Smooth muscle cell (in vitro differentiated cells): Measurements from ENCODE around the gene LRRC47. TPM values are rescaled to one million over a fixed set of nuclear protein-coding genes. Genes with fewer than 3 reads are reported as not detected.

Experiments
- DNase-seq: peaks from one replicate; lab custom pipeline; 2025; ENCODE audit not compliant: unreplicated experiment; lab: John Stamatoyannopoulos, UW
- H2AFZ ChIP-seq: fragments of 200-600 bp; sonication (generic); 2 replicates; pipeline ENCODE4 v1.6.0; 2016; ENCODE audit warnings: antibody characterized with exemption, low read depth, mild to moderate bottlenecking
- H3F3A ChIP-seq: fragments of 200-600 bp; sonication (generic); 2 replicates; pipeline ENCODE4 v1.6.0; 2017; ENCODE audit warnings: antibody characterized with exemption, low read depth
- H3K27ac ChIP-seq: fragments of 200-600 bp; sonication (generic); 2 replicates; pipeline ENCODE4 v1.5.1; 2016; ENCODE audit warnings: low read depth, mild to moderate bottlenecking
- H3K27me3 ChIP-seq: fragments of 200-600 bp; sonication (generic); 2 replicates; pipeline ENCODE4 v1.6.1; 2016; ENCODE audit warnings: low read depth, mild to moderate bottlenecking
- H3K36me3 ChIP-seq: fragments of 200-600 bp; sonication (generic); 2 replicates; pipeline ENCODE4 v1.5.1; 2016; ENCODE audit warnings: low read depth
- H3K4me1 ChIP-seq: fragments of 200-600 bp; sonication (generic); 2 replicates; pipeline ENCODE4 v1.5.1; 2016; ENCODE audit warnings: low read depth
- H3K4me2 ChIP-seq: fragments of 200-600 bp; sonication (generic); 2 replicates; pipeline ENCODE4 v1.6.0; 2016; ENCODE audit warnings: mild to moderate bottlenecking
- H3K4me3 ChIP-seq: fragments of 200-600 bp; sonication (generic); 2 replicates; pipeline ENCODE4 v1.5.1; 2016; ENCODE audit warnings: mild to moderate bottlenecking
- H3K79me2 ChIP-seq: fragments of 200-600 bp; sonication (generic); 2 replicates; pipeline ENCODE4 v1.6.0; 2016; ENCODE audit warnings: low read depth, mild to moderate bottlenecking
- H3K9ac ChIP-seq: fragments of 200-600 bp; sonication (generic); 2 replicates; pipeline ENCODE4 v1.6.0; 2016; ENCODE audit warnings: low read depth
- H3K9me3 ChIP-seq: fragments of 200-600 bp; sonication (generic); replicated peaks from 2 replicates; pipeline ENCODE4 v1.5.1; 2016; ENCODE audit warnings: low read depth
- H4K20me1 ChIP-seq: fragments of 200-600 bp; sonication (generic); 2 replicates; pipeline ENCODE4 v1.6.0; 2016; ENCODE audit warnings: low read depth
- WGBS: methylation state at CpG from one replicate; pipeline ENCODE4 v1.1.7; 2016; ENCODE audit warnings: low lambda C conversion rate; 5-methylcytosine and 5-hydroxymethylcytosine counted together
- polyA plus RNA-seq: library from polyadenylated mRNA; unstranded; fragments of >200 nt; fragmentation: Nextera tagmentation; extraction: Ambion mirVana; gene quantifications from 2 replicates; pipeline ENCODE4 v1.2.1, GENCODE V29; 2016
- total RNA-seq: library from RNA; depleted of rRNA; stranded (reverse); fragments of >200 nt; gene quantifications from 2 replicates; pipeline ENCODE4 v1.2.3, GENCODE V29; 2014
- TF ChIP-seq, protein P1 (sequence below): fragments of 200-600 bp; sonication (generic); IDR thresholded peaks from 2 replicates; pipeline ENCODE4 v1.5.1; 2017; ENCODE audit warnings: borderline replicate concordance, mild to moderate bottlenecking, antibody characterized with exemption; ENCODE audit not compliant: insufficient read depth, poor library complexity, severe bottlenecking

The LRRC47 gene
- total and polyA plus RNA-seq, 2 experiments from 2014 or later: 24.9 to 38.0 TPM

DNA sequence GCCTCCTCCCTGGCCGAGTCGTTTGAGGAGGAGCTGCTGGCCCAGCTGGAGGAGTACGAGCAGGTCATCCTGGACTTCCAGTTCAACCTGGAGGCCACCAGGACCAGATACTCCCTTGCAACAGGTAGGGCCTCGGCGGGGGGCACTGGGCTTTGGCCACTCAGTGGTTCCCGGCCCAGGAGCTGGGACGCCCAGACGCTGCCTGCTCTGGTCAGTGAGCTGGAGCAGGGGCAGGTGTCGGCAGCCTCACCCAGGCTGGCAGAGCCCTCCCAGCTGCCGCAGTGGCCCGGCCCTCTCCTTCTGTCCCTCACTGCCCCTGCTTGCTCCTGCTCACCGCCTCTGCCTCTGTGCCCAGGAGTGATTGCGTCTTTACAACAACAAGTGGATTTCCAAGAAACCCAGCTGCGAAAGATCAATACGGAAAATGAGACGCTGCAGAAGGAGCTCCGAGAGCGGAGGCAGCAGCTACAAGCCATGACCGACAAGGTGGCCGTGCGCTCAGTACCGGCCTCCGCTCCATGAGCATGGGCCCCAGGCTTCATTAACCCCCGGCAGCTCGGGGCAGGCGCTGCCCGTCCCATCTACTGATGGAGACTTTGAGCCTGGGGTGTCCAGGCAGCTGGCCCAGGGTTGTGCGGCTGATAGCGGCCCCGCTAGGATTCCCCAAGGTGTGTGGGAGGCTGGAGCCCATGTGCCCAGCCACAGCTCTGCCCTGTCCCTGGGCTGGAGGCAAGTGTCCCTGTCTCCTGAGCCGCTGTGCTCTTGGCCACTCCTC lies 32.8 kb downstream of the LRRC47 start:
- 94% methylated on average over 28 of the region's 31 CpGs for WGBS
- Histone ChIP-seq H3K4me2 (no peak overlapping the region), H3K4me1 (no peaks in the 10 kb centered on the region), H3K79me2 (no peaks in the 10 kb centered on the region), H3K9ac (no peak overlapping the region), H3K27ac (no peak overlapping the region), H2AFZ (no peak overlapping the region), H3F3A (no peaks in the 10 kb centered on the region), H3K9me3 (no peaks in the 10 kb centered on the region), H3K27me3 (no peaks in the 10 kb centered on the region), H3K4me3 (no peak overlapping the region), H4K20me1 (no peaks in the 10 kb centered on the region), H3K36me3 (no peaks in the 10 kb centered on the region)
- TF ChIP-seq, protein P1, sequence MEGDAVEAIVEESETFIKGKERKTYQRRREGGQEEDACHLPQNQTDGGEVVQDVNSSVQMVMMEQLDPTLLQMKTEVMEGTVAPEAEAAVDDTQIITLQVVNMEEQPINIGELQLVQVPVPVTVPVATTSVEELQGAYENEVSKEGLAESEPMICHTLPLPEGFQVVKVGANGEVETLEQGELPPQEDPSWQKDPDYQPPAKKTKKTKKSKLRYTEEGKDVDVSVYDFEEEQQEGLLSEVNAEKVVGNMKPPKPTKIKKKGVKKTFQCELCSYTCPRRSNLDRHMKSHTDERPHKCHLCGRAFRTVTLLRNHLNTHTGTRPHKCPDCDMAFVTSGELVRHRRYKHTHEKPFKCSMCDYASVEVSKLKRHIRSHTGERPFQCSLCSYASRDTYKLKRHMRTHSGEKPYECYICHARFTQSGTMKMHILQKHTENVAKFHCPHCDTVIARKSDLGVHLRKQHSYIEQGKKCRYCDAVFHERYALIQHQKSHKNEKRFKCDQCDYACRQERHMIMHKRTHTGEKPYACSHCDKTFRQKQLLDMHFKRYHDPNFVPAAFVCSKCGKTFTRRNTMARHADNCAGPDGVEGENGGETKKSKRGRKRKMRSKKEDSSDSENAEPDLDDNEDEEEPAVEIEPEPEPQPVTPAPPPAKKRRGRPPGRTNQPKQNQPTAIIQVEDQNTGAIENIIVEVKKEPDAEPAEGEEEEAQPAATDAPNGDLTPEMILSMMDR: no peak
- no peak for DNase-seq

DNA sequence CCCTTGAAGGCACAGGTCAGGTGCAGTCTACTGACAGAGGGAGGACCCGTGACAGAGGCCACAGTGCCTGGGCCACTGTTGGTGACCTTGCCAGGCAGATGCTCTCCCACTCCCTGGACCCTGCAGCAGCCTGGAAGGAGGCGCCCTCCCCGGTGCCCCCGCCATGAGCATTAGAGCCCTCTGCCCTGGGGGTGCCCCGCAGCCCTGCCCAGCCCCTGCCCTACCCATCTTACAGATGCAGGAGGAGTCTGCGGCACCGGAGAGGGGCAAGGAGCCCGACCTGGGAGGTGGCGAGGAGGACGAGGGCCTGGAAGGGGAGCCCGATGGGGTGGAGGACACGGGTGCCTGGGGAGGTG lies 33.4 kb downstream of the LRRC47 start:
- no peaks in the 10 kb centered on the region for H3K4me1 ChIP-seq
- H2AFZ ChIP-seq: no peak overlapping the region
- no peak overlapping the region for H3K4me2 ChIP-seq
- WGBS: 87% methylated on average over 12 of the region's 12 CpGs
- no peak for DNase-seq
- H4K20me1 ChIP-seq: no peaks in the 10 kb centered on the region
- H3K9me3 ChIP-seq: no peaks in the 10 kb centered on the region
- no peak overlapping the region for H3K27ac ChIP-seq
- no peak overlapping the region for H3K9ac ChIP-seq
- TF ChIP-seq, protein P1: no peak
- H3K79me2 ChIP-seq: no peaks in the 10 kb centered on the region
- no peaks in the 10 kb centered on the region for H3F3A ChIP-seq
- no peaks in the 10 kb centered on the region for H3K36me3 ChIP-seq
- H3K27me3 ChIP-seq: no peaks in the 10 kb centered on the region
- no peak overlapping the region for H3K4me3 ChIP-seq

DNA sequence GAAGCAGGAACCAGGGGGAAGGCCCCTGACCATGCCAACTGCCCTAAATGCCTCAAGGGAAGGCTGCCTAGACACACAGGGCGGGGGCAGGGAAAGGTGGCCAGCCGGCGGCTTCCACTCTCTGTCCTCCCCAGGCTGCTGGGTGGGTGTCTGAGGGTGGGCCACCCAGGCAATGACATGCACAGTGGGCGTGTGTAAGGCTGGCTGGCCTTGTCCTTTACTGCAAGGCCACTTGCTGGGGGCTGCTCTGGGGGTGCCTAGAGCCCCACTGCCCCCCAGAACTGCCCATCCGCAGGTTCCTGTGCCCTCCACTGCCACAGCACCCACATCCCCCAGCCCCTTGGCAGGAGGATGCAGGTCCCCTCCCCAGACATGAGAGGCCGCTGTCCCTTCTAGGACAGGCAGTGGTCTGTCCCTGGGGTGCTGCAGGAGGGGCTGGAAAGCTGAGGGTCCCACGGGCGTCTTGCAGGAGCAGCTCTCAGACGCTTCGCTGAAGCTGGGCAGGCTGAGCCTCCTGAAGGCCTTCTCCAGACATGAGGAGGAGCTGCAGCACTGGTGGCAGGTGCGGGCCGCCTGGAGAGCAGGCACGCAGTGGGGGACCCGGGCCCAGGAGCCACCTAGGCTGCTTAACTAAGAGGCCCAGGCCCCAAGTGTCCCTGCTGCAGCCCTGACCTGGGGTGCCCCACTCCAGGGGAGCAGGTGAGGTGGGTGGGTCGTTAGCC lies 34.0 kb downstream of the LRRC47 start:
- Histone ChIP-seq H4K20me1 (no peaks in the 10 kb centered on the region), H3K4me2 (no peak overlapping the region), H3K9me3 (no peaks in the 10 kb centered on the region), H3K9ac (no peak overlapping the region), H3F3A (no peaks in the 10 kb centered on the region), H3K79me2 (no peaks in the 10 kb centered on the region), H3K36me3 (no peaks in the 10 kb centered on the region), H3K4me3 (no peak overlapping the region), H3K4me1 (no peaks in the 10 kb centered on the region), H2AFZ (no peak overlapping the region), H3K27me3 (no peaks in the 10 kb centered on the region), H3K27ac (no peak overlapping the region)
- DNase-seq: no peak
- TF ChIP-seq, protein P1: no peak
- 85% methylated on average over 15 of the region's 15 CpGs for WGBS
